Subcutaneous abdominal adipose tissue (tissue), 5 donors: Measurements from ENCODE around the gene TYW5.
A peak's percentile ranks its signal among the peaks of the same experiment; 100 is the strongest.

Experiments
- H3K27ac ChIP-seq: one replicate; pipeline ENCODE4 v1.7.0; 2013; ENCODE audit warnings: low read depth, mild to moderate bottlenecking, inconsistent platforms, low read length, moderate library complexity
- H3K27me3 ChIP-seq, 5 donors: one replicate each; pipeline ENCODE4 v1.7.0; 2013; ENCODE audit warnings: low read length in 5 of 5, inconsistent platforms in 1 of 5; ENCODE audit not compliant: control insufficient read depth in 5 of 5, insufficient read depth in 4 of 5
- H3K36me3 ChIP-seq, 5 donors: one replicate each; pipeline ENCODE4 v1.7.0; 2013; ENCODE audit warnings: low read length in 5 of 5; ENCODE audit not compliant: control insufficient read depth in 5 of 5, insufficient read depth in 5 of 5
- H3K4me1 ChIP-seq, 5 donors: one replicate each; pipeline ENCODE4 v1.7.0; 2013; ENCODE audit warnings: low read length in 5 of 5, mild to moderate bottlenecking in 3 of 5, moderate library complexity in 1 of 5; ENCODE audit not compliant: control insufficient read depth in 5 of 5, insufficient read depth in 5 of 5
- H3K4me3 ChIP-seq, 5 donors: one replicate each; pipeline ENCODE4 v1.7.0; 2013; ENCODE audit warnings: low read length in 5 of 5, low read depth in 1 of 5
- H3K9ac ChIP-seq, 5 donors: one replicate each; pipeline ENCODE4 v1.7.0; 2013; ENCODE audit warnings: low read length in 5 of 5, mild to moderate bottlenecking in 4 of 5, moderate library complexity in 3 of 5
- H3K9me3 ChIP-seq, 5 donors: one replicate each; pipeline ENCODE4 v1.7.0; 2013; ENCODE audit warnings: low read length in 5 of 5; ENCODE audit not compliant: control insufficient read depth in 5 of 5
- donor health status: healthy.
- donor health status: healthy.
- donor health status: healthy.
- donor health status: healthy.
- donor health status: healthy.

TYW5 gene

GRCh38 chr2:199975273-199975895 is 20.1 kb upstream of the TYW5 start:
- H3K9ac ChIP-seq = no peak overlapping the region
- no peaks in the 10 kb centered on the region for H3K9me3 ChIP-seq

DNA sequence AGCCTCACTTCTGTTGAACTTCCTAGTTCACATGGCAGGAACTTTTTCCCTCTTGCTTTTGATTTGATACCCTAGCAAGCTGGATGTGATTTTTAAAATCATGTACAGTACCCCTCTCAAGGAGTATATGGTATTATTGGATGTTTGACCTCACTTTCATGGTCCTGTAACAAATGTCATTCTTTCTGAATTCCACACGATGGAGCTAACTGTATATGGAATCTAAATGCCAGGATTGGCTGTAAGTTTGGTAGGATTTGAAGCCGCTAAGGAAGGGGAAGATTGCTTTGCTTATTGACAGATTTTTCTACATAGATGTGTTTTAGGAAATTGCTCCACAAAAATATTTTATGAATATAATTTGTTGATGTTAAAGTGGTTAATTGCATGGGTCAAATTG is 18.4 kb upstream of the TYW5 start:
- Histone ChIP-seq H3K4me3 (no peak overlapping the region), H3K4me1 (no peaks in the 10 kb centered on the region), H3K9me3 (no peaks in the 10 kb centered on the region), H3K27me3 (no peaks in the 10 kb centered on the region), H3K36me3 (peaks cover 0 to 8% (median 5%) of the 10 kb centered on the region in 5 donors), H3K27ac (no peak overlapping the region), H3K9ac (no peak overlapping the region)

More at GRCh38 chr2:199975273-199975895, 20.1 kb upstream of the TYW5 start:
- Histone ChIP-seq H3K36me3 (peaks cover 0 to 5% (median 3%) of the 10 kb centered on the region in 5 donors), H3K4me1 (peaks cover 0 to 7% (median 7%) of the 10 kb centered on the region in 5 donors), H3K4me3 (no peak overlapping the region), H3K27me3 (no peaks in the 10 kb centered on the region), H3K27ac (no peak overlapping the region)

- no peaks in the 10 kb centered on the region for H3K4me1 ChIP-seq
- H3K27ac ChIP-seq = no peak overlapping the region
- no peak overlapping the region for H3K4me3 ChIP-seq
- H3K27me3 ChIP-seq = no peaks in the 10 kb centered on the region
- H3K9ac ChIP-seq = no peak overlapping the region
- peaks cover 0 to 9% (median 7%) of the 10 kb centered on the region in 5 donors for H3K36me3 ChIP-seq
- H3K9me3 ChIP-seq = no peaks in the 10 kb centered on the region
Measured at GRCh38 chr2:199972088-199972626, 16.9 kb upstream of the TYW5 start.

GRCh38 chr2:199968126-199968525 is 12.8 kb upstream of the TYW5 start:
- H3K27me3 ChIP-seq = no peaks in the 10 kb centered on the region
- no peak overlapping the region for H3K9ac ChIP-seq
- H3K36me3 ChIP-seq = peaks cover 18 to 33% (median 27%) of the 10 kb centered on the region in 5 donors
- no peak overlapping the region for H3K27ac ChIP-seq
- H3K4me1 ChIP-seq = no peaks in the 10 kb centered on the region
- H3K4me3 ChIP-seq = no peak overlapping the region
- no peaks in the 10 kb centered on the region for H3K9me3 ChIP-seq

- H3K27me3 ChIP-seq = no peaks in the 10 kb centered on the region
- H3K36me3 ChIP-seq = peaks cover 26 to 42% (median 34%) of the 10 kb centered on the region in 5 donors
- H3K4me1 ChIP-seq = no peaks in the 10 kb centered on the region
- H3K27ac ChIP-seq = no peak overlapping the region
- H3K9ac ChIP-seq = no peak overlapping the region
- H3K4me3 ChIP-seq = no peak overlapping the region
- no peaks in the 10 kb centered on the region for H3K9me3 ChIP-seq
Measured at GRCh38 chr2:199966976-199967375, 11.7 kb upstream of the TYW5 start.

- H3K9ac ChIP-seq = no peak overlapping the region
- H3K27me3 ChIP-seq = no peaks in the 10 kb centered on the region
- H3K9me3 ChIP-seq = no peaks in the 10 kb centered on the region
- no peak overlapping the region for H3K27ac ChIP-seq
- H3K36me3 ChIP-seq = peaks cover 32 to 47% (median 40%) of the 10 kb centered on the region in 5 donors
- no peak overlapping the region for H3K4me3 ChIP-seq
- H3K4me1 ChIP-seq = no peaks in the 10 kb centered on the region
Measured at GRCh38 chr2:199966405-199966804, 11.1 kb upstream of the TYW5 start.

DNA sequence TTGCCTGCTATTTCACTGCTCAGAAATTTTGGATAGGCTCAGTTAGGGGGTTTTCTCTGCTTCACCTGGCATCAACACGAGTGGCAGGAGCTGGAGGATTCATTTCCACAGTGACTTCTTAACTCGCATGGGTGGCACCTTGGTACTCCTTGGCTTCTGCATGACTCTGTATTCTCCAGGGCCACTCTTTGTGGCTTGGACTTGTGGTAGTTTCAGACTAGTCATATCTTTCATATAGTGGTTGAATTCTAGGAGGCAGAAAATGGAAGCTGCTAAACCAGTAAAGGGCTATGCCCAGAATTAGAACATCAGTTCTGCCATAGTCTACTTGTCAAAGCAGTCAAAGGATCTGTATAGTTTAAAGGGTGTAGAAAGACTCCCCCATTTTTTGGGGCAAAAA is 6.9 kb upstream of the TYW5 start:
- Histone ChIP-seq H3K9me3 (no peaks in the 10 kb centered on the region), H3K27ac (no peak overlapping the region), H3K4me3 (no peak overlapping the region), H3K36me3 (peaks cover 52 to 71% (median 61%) of the 10 kb centered on the region in 5 donors), H3K9ac (no peak overlapping the region), H3K4me1 (peaks cover 0 to 7% (median 5%) of the 10 kb centered on the region in 5 donors), H3K27me3 (no peaks in the 10 kb centered on the region)

DNA sequence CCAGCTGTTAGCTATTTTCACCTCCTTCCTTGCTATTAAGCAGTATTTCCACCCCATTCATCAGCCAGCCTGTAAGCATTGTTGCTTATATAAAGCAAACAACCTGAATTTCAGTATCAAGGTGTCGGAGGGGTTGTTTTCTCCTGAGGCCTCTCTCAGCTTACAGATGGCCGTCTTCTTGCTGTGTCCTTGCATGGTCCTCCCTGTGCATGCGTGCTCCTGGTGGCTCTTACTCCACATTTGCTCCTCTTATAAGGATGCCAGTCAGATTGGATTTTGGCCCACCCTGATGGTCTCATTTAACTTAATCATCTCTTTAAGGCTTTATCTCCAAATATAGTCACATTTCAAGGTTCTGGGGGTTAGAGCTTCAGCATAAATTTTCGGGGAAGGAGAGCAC is 2.7 kb upstream of the TYW5 start:
- no peak overlapping the region for H3K27ac ChIP-seq
- H3K27me3 ChIP-seq = no peaks in the 10 kb centered on the region
- H3K36me3 ChIP-seq = peaks cover 32 to 48% (median 33%) of the 10 kb centered on the region in 5 donors
- H3K9ac ChIP-seq = no peak overlapping the region
- H3K4me1 ChIP-seq = peaks cover 9 to 38% (median 33%) of the 10 kb centered on the region in 5 donors
- no peaks in the 10 kb centered on the region for H3K9me3 ChIP-seq
- no peak overlapping the region for H3K4me3 ChIP-seq

DNA sequence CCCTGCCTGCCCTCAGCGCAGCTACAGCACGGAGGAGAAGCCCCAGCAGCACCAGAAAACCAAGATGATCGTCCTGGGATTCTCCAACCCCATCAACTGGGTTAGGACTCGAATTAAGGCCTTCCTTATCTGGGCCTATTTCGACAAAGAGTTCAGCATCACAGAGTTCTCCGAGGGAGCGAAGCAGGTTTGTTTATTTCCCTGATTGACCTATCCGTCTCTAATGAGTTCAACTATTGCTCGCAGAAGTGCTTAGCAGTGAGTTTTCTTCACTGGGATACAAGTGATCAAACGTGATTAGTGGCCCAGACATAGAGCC is 730 bp upstream of the TYW5 start:
- H3K4me1 ChIP-seq = peaks cover 9 to 38% (median 33%) of the 10 kb centered on the region in 5 donors
- peaks cover 15 to 31% (median 18%) of the 10 kb centered on the region in 5 donors for H3K36me3 ChIP-seq

DNA sequence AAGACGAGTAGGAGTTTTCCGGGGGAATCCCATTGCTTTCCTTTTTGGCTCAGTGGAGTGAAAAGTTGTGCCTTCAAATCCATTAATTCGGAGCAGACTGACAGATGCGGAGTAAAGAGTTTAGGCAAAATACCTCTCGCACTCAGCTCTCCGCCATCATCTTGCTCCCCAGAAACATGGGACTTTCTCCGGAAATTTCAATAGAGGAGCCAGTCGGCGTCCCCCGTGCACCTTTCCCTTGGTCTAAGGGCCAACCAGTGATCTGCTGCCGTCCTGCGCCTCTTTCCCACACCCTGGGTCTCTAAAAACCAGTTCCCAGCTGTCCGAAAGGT is 318 bp downstream of the TYW5 start:
- Histone ChIP-seq H3K9me3 (no peaks in the 10 kb centered on the region), H3K4me3 (peak overlapping the region; percentile 95 to 99 (median 99)), H3K27ac (peak overlapping the region; percentile 85), H3K36me3 (peaks cover 11 to 24% (median 12%) of the 10 kb centered on the region in 5 donors), H3K9ac (peak overlapping the region; percentile 92 to 100 (median 99)), H3K27me3 (no peaks in the 10 kb centered on the region), H3K4me1 (peaks cover 9 to 38% (median 33%) of the 10 kb centered on the region in 5 donors)

More for the DNA sequence above, 730 bp upstream of the TYW5 start:
- Histone ChIP-seq H3K9ac (peak overlapping the region; percentile 92 to 100 (median 99)), H3K27me3 (no peaks in the 10 kb centered on the region), H3K9me3 (no peaks in the 10 kb centered on the region), H3K4me3 (peak overlapping the region; percentile 95 to 99 (median 99)), H3K27ac (peak overlapping the region; percentile 85)
